ENCODE results near the gene INHBC.
A peak's percentile ranks its signal among the peaks of the same experiment; 100 is the strongest.
"Not testable (repeated sequence)": the region's sequence is repeated elsewhere in the genome, so short reads cannot be mapped to it uniquely, and the experiment has no call there.

The INHBC gene

DNA sequence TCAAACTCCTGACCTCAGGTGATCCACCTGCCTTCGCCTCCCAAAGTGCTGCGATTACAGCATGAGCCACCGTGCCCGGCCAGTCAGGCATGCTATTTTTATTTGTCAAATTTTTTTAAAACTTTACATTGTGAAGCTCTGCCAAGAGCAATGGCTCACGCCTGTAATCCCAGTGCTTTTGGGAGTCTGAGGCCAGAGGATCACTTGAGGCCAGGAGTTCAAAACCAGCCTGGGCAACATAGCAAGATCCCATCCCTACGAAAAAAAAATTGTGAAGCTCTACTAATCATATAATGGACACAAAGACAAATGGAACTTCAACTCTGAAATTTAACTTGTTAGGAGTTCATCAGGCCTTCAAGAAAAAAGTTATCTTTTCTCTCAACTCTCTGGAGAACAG is 5.6 kb upstream of the INHBC start:
- no peak for DNase-seq (ENCODE audit: low read depth in 2 of 3, low spot score in 2 of 3)

DNA sequence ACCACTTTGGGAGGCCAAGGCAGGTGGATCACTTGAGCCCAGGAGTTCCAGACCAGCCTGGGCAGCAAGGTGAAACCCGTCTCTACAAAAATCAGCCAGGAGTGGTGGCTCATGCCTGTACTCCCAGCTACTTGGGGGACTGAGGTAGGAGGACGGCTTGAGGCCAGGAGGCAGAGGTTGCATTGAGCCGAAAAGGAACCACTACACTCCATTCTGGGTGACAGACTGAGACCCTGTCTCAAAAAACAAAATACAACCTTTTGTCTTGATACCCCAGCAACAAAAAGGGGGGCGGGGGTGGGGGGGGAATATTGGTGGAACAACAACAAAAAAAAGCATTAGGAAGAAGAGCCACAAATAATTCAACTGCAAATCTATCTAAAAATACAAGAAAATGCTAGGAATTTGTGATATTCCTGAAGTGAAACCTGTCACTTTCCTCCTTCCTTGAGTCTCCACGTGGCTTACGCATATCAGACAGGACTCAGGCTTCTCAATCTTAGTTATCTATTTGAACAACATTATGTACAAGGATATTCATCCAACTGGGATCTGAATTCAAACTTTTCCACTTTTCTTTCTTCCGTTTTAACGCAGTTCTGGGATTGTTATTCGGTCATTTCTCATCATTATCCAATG is 5.0 kb upstream of the INHBC start:
- DNase-seq (ENCODE audit: low read depth in 2 of 3, low spot score in 2 of 3): no peak

DNA sequence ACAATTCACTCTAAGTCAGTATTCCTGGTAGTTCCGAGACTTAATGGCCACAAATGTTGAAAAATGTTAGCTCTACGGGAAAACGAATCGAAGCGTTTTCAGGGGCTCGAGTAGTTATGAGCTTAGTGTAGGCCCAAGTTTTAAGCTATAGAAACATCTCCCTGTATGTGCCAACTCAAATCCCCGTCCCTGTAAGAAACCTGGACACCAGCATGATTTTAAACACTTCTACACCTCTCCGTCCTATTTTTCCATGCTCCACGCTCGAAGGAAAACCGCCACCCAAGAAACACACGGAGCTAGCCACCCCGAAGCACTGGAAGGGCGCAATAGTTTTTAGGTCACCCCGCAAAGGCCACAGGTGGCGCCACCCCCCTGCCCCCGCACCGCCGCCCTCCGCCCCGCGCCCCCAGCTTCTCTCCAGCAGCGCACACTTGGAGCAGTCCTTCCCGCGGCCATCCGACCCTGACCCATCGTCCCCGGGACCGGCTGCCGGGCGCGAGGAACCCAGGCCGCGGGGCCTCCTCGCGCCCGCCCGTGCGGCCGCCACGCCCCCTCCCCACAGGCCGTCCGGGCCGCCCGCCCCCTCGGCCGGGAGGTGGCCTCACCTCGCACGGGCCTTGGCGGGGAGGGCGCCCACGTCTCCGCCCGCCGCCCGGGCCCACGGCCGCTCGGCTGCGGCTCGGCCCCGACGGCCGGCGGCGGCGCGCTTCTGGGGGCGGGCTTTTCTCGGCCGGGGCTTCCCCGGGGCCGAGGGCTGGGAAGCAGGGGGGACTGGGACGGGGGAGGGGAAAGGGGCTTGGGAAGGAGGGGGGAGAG is 4.3 kb upstream of the INHBC start:
- DNase-seq (ENCODE audit: low read depth in 2 of 3, low spot score in 2 of 3): peak in 1 of 3 experiments; percentile 33

DNA sequence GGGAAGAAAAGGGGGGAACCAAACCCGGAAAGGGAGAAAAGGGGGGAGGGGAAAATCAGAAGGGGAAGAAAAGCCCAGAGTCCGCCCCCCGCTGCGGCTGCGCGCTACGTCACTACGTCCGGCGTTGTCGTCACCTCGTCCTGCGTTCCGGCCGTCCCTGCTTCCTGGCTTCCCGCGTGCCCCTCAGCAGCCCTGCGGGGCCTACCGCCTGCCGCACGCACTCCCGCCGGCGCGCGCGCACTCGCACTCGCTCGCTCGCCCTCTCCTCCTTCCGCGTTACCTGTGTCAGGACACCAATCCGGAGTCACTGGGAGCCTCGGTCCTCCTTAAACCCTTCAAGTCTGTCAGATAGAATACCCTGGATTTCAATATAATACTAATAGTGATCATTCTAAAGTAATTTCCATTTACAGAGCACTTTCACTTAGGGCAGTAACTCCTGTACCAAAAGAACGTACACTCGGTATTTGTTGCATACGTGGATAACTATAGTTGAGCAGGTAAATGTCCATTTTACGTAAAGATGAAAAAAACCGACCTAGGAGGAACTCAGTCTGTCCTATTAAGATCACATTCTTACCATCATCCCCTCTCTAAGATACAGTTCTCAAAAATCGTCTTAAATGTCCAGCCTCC is 3.5 kb upstream of the INHBC start, which contains the start of gene R3HDM2:
R3HDM2 (minus strand) TSS at position 113 of the 636 bp plus-strand sequence. CDS start 120,615 bp downstream, outside the sequence.
- DNase-seq (ENCODE audit: low read depth in 2 of 3, low spot score in 2 of 3): peak; percentile 90 to 93 (median 92)

DNA sequence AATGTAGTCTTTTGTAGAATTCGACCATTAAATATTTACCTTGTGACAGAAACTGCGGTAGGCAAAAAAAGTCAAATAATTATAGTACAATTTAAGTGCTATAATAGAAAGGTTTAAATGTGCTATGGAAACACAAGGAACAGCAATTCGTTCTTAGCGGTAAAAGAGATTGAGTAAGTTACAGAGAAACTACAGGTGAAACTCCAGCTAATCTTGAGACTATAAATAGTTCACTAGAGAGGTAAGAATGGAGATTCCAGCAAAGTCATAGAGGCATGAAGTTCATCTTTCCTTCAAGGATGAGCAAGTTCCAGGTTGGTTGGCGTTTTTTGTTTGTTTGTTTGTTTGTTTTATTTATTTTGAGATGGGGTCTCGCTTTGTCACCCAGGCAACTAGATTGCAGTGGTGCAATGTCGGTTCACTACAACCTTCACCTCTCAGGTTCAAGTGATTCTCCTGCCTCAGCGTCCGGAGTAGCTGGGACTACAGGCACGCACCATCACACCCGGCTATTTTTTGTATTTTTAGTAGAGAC is 2.9 kb upstream of the INHBC start:
- DNase-seq (ENCODE audit: low read depth in 2 of 3, low spot score in 2 of 3): no peak

DNA sequence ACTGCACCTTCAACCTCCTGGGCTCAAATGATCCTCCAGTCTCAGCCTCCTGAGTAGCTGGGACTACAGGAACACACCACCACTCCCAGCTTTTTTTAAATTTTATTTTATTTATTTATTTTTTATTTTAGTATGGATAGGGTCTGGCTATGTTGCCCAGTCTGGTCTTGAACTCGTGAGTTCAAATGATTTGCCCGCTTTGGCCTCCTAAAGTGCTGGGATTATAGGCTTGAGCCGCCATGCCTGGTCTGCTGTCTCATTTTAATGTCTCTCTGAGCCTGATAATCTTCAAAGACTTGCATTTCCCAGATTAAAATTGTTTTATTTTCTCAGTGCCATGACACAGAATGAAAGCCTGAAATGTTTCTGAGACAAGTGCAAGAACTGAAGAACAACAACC is 1.2 kb upstream of the INHBC start:
- no peak for DNase-seq (ENCODE audit: low read depth in 2 of 3, low spot score in 2 of 3)

DNA sequence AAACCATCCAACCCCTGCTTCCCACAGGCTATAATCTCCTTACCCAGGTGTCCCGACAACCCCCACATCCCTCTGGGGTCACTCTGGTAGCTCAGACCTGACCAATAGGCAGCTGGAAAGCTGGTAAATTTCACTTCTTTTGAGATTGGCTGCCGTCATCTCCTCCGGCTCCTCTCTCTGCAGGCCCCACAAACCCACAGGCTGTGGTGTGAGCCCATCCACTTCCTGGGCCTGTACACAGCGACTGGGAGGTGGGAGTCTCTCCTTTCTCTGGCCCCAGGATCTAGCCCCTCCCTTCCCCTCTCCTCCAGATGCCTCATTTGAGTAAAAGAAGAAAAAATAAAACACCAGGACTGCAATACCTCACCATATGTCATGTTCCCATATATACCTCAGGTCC is 709 bp downstream of the INHBC start:
- no peak for DNase-seq (ENCODE audit: low read depth in 2 of 3, low spot score in 2 of 3)

DNA sequence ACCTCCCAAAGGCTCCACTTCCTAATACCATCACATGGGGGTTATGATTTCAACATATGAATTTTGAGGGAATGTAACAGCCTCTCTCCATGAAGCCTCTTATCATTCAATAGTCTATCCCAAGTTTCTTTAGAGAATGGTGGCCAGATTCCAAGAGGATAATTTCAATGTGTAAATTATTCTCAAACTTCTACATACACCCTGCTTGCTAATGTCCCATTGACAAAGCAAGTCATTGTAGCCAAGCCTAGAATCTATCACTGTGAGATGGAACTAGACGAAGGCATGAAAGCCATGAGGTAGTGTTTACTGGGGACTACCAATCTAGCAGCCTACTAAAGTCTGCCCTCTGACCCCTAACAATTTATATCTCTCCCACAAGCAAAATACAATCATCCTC is 3.8 kb downstream of the INHBC start:
- no peak for DNase-seq (ENCODE audit: low read depth in 2 of 3, low spot score in 2 of 3)

DNA sequence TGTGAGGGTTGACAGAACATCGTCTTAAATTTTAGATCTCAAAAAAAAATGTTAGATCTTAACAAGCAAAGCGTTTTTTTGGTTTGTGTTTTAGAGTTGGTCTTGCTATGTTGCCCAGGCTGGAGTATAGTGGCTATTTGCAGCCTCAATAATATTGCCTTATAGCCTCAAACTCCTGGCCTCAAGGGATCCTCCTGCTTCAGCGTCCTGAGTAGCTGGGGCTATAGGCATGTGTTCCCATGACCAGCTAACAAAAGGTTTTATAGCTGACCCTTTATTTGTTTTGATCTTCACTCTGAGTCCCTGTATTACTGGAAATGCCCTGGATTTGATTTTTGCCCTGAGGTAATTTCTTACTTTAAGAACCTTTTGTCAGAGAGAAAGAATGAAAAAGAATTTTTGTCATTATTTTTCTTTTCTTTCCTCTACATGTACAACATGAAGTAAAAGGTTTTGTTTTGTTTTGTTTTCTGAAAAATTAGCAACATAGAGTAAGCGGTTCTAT is 5.2 kb downstream of the INHBC start:
- no peak for DNase-seq (ENCODE audit: low read depth in 2 of 3, low spot score in 2 of 3)

DNA sequence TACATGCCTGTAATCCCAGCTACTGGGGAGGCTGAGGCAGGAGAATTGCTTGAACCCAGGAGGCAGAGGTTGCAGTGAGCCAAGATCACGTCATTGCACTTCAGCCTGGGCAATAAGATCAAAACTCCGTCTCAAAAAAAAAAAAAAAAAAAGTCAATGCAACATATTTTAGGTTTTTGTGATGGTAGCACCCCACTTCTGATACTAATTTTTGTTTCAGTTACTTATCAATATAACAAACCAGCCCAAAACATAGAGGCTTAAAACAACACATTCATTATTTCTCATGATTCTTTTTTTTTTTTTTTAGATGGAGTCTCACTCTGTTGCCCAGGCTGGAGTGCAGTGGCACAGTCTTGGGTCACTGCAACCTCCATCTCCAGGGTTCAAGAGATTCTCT is 6.8 kb downstream of the INHBC start:
- not testable (repeated sequence) for DNase-seq (ENCODE audit: low read depth in 2 of 3, low spot score in 2 of 3)

DNA sequence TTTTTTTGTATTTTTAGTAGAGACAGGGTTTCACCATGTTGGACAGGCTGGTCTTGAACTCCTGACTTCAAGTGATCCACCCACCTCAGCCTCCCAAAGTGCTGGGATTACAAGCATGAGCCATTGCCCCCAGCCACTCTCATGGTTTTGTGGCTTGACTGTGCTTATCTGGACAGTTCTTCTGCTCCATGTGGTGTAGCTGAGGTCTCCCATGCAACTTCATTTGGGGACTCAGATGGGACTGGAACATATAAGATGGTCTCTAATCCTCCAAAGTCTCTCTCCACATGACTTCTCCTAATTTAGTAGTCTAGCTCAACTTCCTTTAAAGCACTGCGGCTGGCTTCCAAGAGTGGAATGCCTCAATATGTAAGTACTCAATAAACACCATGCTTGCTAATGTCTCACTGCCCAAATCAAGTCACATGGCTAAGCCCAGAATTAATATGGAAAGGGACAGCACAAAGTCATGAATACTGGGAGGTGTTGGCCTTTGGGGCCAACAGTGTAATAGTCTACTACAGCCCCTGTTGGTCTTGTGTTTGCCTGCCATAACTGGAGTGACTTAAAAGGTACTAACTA is 7.4 kb downstream of the INHBC start:
- DNase-seq (ENCODE audit: low read depth in 2 of 3, low spot score in 2 of 3): no peak

DNA sequence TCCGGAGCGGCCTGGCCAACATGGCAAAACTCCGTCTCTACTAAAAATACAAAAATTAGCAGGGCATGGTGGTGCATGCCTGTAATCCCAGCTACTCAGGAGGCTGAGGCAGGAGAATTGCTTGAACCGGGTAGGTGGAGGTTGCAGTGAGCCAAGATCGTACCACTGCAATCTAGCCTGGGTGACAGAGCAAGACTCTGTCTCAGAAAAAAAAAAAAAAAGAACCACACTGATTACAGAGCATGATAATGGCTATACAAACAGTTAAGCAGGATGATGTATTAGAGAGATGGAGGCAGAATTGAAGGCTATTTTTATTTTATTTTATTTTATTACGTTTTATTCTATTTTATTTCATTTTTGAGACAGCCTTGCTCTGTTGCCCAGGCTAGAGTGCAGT is 9.8 kb downstream of the INHBC start:
- not testable (repeated sequence) for DNase-seq (ENCODE audit: low read depth in 2 of 3, low spot score in 2 of 3)

DNA sequence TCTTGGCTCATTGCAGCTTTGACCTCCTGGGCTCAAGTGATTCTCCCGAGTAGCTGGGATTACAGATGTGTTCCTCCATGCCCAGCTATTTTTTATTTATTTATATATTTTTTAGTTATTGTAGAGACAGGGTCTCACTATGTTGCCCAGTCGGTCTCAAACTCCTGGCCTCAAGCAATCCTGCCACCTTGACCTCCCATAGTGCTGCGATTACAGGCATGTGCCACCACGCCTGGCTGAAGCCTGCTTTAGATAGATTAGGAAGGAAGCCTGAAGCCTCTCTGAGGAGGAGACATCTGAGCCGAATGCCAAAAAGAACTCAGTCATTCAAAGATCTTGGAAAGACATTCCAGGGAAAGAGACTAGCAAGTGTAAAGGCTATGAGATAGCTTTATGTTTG is 10.2 kb downstream of the INHBC start:
- no peak for DNase-seq (ENCODE audit: low read depth in 2 of 3, low spot score in 2 of 3)

DNA sequence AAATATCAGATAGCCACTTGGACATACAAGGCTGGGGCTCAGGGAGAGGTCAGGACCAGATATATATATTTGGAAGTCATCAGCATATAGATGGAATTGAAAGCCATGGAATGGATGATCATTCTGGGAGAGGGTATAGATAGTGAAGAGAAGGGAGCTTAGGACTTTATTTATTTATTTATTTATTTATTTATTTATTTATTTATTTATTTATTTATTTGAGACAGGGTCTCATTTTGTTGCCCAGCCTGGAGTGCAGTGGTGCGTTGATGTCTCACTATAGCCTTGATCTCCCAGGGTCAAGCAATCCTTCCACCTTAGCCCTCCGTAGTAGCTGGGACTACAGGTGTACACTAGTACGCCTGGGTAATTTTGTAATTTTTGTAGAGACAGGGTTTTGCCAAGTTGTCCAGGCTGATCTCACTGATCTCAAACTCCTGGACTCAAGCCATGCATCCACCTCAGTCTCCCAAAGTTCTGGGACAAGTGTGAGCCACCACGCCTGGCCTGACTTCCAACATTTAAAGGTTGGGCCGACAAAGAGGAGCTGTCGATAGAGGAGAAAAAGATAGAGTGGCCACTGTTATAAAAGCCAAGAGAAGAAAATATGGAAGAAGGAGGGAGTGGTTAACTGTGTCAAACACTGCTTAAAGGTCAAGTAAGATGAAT is 11.8 kb downstream of the INHBC start:
- no peak for DNase-seq (ENCODE audit: low read depth in 2 of 3, low spot score in 2 of 3)

DNA sequence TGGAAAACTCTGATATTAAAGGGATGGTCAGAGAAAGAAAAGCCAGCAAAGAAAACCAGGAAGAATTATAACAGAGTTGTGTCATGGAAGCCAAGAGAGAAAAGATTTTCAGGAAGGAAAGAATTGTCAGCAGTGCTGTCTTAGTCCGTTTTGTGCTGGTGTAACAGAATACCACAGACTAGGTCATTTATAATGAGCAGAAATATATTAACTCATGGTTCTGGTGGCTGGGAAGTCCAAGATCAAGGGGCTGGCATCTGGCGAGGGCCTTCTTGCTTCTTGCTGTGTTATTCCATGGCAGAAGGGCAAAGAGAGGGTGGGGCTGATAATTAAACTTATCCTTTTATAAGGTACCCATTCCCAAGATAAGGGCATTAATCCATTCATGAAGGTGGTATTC is 14.1 kb downstream of the INHBC start:
- DNase-seq (ENCODE audit: low read depth in 2 of 3, low spot score in 2 of 3): no peak

DNA sequence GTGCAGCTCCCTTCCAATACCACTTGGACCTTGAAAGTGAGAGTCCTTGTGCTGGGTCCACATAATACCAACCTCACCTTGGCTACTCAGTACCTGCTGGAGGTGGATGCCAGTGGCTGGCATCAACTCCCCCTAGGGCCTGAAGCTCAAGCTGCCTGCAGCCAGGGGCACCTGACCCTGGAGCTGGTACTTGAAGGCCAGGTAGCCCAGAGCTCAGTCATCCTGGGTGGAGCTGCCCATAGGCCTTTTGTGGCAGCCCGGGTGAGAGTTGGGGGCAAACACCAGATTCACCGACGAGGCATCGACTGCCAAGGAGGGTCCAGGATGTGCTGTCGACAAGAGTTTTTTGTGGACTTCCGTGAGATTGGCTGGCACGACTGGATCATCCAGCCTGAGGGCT is 14.8 kb downstream of the INHBC start:
- no peak for DNase-seq (ENCODE audit: low read depth in 2 of 3, low spot score in 2 of 3)

DNA sequence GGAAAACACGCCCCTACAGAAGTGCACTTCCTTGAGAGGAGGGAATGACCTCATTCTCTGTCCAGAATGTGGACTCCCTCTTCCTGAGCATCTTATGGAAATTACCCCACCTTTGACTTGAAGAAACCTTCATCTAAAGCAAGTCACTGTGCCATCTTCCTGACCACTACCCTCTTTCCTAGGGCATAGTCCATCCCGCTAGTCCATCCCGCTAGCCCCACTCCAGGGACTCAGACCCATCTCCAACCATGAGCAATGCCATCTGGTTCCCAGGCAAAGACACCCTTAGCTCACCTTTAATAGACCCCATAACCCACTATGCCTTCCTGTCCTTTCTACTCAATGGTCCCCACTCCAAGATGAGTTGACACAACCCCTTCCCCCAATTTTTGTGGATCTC is 15.5 kb downstream of the INHBC start:
- DNase-seq (ENCODE audit: low read depth in 2 of 3, low spot score in 2 of 3): no peak

DNA sequence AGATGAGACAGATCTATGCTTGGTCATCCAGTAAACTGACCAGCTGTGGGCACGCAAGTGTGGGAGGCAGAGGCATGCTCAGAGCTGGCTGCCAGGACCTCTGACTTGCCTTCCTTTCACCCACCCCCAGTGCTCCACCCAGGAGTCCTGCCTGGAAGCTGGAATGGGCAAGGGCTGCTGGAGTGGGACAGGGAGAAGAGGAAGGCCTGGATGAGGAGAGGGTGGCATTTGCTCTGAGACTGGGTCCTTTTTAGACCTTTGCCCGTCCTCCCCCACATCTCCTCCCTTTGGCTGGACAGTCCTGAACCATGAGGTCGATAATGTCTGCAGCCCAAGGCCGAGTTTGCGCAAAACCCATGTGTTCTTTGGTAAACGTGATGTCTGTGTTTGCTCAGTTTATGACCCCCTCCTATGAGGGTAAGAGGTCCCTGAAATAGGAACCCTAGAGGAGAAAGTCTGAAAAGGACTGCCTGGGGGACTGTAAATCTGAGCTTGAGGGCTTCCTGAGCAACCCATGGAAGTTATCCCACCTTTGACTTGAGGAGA is 16.7 kb downstream of the INHBC start:
- DNase-seq (ENCODE audit: low read depth in 2 of 3, low spot score in 2 of 3): no peak

DNA sequence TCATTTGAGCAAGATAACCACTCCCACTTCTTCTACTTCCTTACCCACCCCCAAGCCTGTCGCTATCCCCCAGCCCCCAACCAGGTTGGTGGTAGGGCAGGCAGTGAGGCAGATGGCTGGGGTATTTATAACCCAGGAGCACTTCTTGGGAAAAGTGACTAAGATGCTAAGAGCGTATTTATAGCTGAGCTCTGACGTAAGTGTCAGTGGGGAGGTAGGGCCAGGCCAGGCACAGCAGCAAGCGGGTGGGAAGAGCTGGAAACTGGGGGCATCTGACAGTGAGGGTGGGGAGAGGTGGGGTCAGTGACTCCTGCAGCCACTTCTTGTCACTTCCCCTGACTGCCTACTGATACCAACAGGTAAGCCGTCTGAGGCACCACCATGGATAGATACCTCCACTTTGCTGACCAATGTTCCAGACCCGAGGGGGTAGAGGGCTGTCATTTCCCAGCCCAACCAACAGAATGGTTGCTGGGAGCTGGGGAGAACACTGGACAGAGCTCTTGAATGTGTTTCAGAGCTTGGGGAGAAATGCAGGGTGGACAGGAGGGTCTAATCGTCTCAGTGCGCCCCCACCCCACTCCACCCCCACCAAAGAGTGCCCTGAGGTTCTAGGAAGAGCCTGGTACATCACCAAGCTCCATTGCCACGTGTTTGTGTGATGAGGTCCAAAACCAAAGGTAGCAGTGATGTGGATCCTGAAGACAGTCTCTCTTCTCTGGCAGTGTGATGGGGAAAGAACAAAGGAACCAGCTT is 17.8 kb downstream of the INHBC start:
- no peak for DNase-seq (ENCODE audit: low read depth in 2 of 3, low spot score in 2 of 3)
